NB4 (cell line): ENCODE measurements around the gene ZFPM1.

Experiments
- DNase-seq: peaks from one replicate; pipeline ENCODE4 v3.0.0; 2010; ENCODE audit warnings: low read depth
- H3K4me3 ChIP-seq: one replicate; pipeline ENCODE4 v1.5.1; 2011; ENCODE audit warnings: mild to moderate bottlenecking, low read depth, low read length, moderate library complexity
- CTCF ChIP-seq: IDR thresholded peaks from one replicate; pipeline ENCODE4 v1.5.1; 2012; ENCODE audit warnings: low read depth, low read length
- MAX ChIP-seq: IDR thresholded peaks from 2 replicates; pipeline ENCODE4 v1.6.1; 2011; ENCODE audit warnings: low read depth, low read length
- MYC ChIP-seq: IDR thresholded peaks from 2 replicates; pipeline ENCODE4 v1.6.1; 2011; ENCODE audit warnings: low read depth, low read length
- POLR2A ChIP-seq: IDR thresholded peaks from 2 replicates; pipeline ENCODE4 v1.6.1; 2011; ENCODE audit warnings: mild to moderate bottlenecking; ENCODE audit not compliant: insufficient read length; ENCODE audit errors: extremely low read depth

The ZFPM1 gene

DNA sequence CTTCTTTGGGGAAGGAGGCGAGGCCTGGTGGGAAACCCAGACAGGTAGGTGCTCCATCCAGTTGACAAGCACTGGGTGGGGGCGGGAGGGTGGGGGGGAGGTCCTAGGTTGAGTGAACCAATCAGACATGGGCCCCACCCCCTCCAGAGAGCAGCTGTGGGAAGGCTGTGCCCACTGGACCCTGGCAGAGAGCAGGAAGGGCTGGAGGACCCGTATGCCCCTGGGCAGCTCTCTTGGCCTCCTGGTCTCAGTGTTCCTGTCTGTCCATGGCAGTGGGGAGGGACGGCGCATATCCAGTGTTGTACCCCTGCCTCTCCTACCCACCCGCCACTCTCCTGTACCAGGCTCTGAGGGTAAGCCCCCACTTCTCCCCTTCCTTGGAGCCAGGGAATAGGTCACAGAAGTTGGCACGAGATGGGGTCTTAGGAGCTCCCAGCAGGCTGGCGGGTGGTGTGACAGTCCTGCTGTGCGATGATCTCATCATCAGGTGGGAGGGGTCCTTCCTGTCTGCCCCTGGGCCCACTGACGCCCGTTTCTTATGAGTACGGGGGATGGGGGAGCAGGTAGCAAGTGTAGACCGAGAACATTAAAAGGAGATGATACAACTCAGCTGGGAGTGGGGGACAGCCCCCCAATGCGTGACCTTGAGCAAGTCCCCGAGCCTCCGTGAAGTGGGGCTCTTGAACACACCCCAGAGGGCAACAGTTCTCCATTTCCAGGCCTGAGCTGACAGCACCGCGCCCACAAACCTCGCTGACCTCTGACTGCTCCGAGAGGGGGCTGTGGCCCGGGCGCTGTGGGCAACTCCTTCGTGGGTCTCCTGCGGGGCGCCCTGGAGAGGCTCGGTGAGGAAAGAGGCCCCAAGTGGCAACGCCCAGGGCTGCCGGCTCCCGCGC lies 1.2 kb upstream of the ZFPM1 start:
- TF ChIP-seq MAX (no peak), POLR2A (no peak), CTCF (no peak)
- peak; percentile 72 for DNase-seq
- no peak overlapping the region for H3K4me3 ChIP-seq

DNA sequence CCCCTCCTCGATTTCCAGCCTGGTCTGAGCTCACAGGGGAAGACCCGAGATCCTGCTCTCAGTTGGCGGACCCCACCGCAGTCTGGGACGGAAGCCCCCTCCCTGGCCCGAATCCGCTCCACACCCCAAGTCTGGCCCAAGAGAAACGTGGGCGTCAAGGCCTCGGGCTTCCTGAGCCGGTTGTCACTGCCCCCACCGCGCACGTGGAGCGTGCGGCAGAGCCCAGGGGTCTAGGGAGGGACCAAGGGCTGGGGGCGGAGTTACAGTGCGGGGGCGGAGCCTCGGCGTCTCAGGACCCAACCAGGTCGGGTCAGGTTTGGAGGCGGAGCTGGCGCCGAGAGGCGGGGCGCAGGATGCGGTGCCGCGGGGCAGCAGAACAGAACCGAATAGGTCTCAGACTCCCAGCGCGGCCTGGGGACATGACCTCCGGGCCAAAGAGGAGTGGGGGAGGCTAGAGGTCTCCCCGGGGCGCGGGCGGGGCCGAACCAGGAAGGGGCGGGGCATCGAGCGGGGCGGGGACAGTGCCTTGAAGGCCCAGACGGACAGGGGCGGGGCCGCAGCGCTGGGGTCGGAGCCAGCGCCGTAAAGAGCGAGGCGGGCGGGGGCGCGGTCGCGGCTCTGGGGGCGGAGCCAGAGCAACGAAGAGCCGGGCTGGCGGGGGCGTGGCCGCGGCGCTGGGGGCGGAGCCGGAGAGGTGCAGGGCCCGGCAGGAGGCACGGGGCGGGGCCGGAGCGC lies 431 bp upstream of the ZFPM1 start:
- peak; percentile 95 for DNase-seq
- peak overlapping the region; percentile 46 for H3K4me3 ChIP-seq
- TF ChIP-seq POLR2A (no peak), MYC (peak; percentile 92), CTCF (no peak), MAX (peak; percentile 98)

- TF ChIP-seq POLR2A (no peak), MYC (no peak), CTCF (no peak), MAX (no peak)
- H3K4me3 ChIP-seq = peak overlapping the region; percentile 62
- DNase-seq = peak; percentile 68
Observed at GRCh38 chr16:88453611-88454522, 787 bp downstream of the ZFPM1 start.

- peak overlapping the region; percentile 62 for H3K4me3 ChIP-seq
- DNase-seq = peak; percentile 78
- TF ChIP-seq POLR2A = no peak
- TF ChIP-seq CTCF = no peak
- no peak for TF ChIP-seq MAX
- no peak for TF ChIP-seq MYC
Observed at GRCh38 chr16:88454523-88454947, 1.5 kb downstream of the ZFPM1 start.

DNA sequence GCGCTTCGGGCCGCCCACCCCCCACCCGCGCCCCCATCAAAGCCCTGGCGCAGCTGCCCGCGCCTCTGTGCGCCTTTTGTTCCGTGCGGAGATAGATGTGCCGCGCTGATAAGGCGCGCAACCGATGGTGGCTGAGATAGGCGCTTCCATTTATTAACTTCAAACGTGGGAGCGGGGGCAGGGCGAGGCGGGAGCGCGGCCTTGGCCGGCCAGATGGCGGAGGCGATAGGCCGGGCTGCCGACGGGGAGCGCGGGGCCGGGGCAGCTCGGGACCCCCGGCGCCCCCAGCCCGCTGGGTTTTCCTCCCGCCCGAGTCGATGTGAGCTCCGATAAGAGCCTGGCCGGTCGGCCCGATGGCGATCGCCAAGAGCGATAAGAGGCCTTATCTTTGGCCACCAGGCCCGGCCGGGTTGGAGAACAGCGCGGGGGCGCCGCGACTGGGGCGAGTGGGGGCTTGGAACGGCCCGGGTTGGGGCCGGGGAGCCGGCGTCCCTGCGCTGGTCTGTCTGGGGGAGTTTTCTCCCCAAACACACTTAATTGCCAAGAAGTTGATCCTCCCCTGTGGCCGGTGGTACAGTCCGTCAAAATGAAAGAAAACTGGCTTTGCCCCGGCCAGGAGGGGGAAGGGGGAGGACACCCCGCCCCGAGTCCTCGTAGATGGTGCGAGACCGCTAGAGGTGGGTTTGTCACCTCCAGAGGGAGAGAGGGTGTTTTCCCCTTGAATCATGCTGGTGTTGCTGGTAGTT lies 2.7 kb downstream of the ZFPM1 start:
- peak; percentile 85 for DNase-seq
- H3K4me3 ChIP-seq = peak overlapping the region; percentile 54
- no peak for TF ChIP-seq MYC
- no peak for TF ChIP-seq CTCF
- no peak for TF ChIP-seq POLR2A
- TF ChIP-seq MAX = no peak
